GM19467 (cell line): ENCODE results near the gene PFDN2.

Experiments used
- ATAC-seq: cut with Tn5 transposase; IDR thresholded peaks from one replicate; pipeline ENCODE4 v1.9.1; 2021; ENCODE audit warnings: mild to moderate bottlenecking, moderate library complexity; ENCODE audit not compliant: unreplicated experiment

PFDN2 gene, protein sequence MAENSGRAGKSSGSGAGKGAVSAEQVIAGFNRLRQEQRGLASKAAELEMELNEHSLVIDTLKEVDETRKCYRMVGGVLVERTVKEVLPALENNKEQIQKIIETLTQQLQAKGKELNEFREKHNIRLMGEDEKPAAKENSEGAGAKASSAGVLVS

DNA sequence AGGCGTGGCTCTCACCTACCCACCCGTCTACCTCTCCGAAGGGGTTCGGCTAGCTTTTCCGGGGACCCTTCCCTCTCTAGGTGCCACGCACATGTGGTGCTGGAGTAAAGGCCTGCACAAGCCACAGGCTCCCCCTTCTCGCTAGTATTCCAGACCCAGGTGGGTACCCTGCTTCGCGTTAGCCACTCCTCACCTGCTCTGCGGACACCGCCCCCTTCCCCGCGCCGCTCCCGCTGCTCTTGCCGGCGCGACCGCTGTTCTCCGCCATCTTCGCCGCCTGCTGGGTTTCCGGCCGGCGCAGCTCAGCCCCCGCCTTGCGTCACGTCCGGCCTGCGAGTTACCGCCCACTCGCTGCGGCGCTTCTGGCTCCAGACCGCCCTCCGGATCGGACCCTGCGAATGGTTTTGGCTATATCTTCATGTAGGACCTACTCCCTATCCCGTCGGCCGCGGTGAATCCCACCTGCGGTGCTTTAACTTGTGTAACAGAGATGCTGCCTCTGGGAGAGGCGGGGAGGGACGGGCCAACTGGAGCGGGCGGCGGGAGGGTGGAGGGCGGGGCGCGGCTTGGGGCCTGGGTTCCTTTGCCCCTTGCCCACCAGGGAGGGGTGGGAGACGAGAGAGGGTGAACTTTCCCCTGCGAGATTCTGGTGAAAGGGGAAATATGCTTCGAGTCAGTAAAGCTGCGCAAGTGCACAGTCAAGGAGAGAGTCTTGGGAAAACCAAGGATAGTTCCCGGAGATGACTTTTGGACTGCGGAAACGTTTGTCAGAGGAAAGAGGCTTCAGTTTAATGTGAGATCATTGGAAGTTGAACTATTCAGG, at the start of gene PFDN2, which contains the start of gene NIT1:
Gene PFDN2, minus strand, starts transcription at position 279 of the 823 bp plus-strand sequence. Its CDS starts 11 bp downstream, at position 268.
Gene NIT1, plus strand, starts transcription at position 347 of the 823 bp plus-strand sequence. Its CDS starts 72 bp downstream, at position 419.
- ATAC-seq, result peak; percentile 76

- ATAC-seq, result no peak
Measured at GRCh38 chr1:161166669-161167548, 49.1 kb upstream of the PFDN2 start.

DNA sequence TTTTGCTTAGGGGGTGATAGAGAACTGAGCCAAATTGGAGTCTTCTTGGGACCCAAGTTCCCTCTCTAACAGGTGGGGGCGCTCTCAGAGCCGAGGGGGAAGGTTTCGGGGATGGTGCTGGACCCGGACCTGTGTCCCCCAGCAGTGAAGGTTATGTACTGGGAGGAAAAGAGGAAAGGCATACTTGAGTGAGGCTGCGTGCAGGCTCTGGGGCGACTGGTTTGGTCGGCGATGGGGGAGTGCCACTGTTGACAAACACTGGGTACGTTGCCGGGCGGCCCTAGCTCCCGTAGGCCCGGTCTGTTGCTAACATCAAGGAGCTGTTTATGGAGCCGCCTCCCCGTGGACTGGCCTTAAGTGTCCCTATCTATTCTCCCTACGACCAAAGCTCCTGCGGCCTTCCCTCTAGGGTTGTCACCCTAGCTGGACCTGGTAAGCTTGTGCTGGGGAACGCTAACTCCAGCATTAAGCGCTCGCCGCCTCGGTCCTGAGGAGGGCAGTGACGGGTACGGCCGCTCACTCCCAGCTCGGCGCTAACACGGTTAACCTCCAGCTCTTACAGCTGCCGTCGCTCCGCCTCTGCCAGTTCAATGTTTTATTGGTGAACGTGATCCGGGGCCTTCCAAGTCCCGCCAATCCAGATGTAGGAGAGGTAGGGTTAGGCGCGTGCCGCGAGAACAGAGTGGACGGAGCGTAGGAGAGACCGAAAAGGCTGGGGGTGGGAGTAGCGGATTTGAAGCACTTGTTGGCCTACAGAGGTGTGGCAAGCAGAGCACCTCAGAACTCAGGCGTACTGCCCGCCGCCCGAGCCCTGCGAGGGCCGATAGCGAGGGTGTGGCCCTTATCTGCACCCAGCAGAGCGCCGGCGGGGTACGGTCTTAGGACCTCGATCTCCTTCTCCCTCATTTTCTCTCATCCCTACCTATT, 48.2 kb upstream of the PFDN2 start, which contains the start of gene PPOX:
Gene PPOX, plus strand, starts transcription at position 685 of the 927 bp plus-strand sequence. CDS start 422 bp downstream, outside the sequence.
- ATAC-seq, result peak; percentile 92

DNA sequence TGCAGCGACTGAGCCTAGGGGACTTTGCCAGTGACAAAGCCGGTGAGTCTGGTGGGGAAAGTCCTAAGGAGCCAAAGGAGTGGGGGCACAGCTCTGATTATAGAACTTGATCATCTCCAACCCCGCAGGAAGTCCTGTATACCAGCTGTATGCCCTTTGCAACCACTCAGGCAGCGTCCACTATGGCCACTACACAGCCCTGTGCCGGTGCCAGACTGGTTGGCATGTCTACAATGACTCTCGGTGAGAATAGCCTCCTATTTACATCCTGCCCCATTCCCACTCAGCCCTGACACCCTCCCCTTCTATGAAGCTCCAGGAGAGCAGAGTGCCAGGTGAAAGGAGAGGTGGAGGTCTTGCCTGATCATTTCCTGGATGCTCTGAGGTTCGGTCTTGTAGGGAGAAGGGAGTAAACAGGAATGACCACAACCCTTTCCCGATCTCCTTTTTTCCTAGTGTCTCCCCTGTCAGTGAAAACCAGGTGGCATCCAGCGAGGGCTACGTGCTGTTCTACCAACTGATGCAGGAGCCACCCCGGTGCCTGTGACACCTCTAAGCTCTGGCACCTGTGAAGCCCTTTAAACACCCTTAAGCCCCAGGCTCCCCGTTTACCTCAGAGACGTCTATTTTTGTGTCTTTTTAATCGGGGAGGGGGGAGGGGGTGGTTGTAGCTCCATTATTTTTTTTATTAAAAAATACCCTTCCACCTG, 47.2 kb upstream of the PFDN2 start:
- no peak for ATAC-seq

DNA sequence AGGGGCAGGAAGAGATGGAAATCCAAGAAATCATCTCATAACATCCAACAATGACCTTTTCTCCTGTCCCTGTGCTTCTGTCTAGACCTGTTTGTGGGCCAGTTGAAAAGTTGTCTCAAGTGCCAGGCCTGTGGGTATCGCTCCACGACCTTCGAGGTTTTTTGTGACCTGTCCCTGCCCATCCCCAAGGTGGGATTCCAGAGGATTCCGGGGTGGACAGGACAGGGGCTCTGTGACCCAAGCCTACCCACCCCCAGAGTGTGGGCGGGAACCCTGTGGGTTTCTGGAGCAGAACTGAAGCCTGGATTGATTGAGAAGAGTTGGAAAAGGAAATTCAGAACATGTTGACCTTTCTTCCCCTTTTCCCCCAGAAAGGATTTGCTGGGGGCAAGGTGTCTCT, 46.0 kb upstream of the PFDN2 start:
- ATAC-seq, result no peak

DNA sequence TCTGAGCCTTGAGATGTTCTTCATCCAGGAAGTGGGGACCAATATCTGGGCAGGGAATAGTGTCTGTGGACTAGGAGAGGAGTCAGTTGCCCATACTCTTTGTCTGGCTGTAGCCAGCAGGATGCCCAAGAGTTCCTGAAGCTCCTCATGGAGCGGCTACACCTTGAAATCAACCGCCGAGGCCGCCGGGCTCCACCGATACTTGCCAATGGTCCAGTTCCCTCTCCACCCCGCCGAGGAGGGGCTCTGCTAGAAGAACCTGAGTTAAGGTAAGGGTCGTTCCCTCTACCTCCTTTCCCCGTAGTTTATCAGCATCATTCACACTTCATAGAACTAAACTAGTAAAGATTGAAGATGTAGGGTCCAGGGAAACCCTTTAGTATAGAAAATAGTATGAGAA, 45.0 kb upstream of the PFDN2 start:
- no peak for ATAC-seq

DNA sequence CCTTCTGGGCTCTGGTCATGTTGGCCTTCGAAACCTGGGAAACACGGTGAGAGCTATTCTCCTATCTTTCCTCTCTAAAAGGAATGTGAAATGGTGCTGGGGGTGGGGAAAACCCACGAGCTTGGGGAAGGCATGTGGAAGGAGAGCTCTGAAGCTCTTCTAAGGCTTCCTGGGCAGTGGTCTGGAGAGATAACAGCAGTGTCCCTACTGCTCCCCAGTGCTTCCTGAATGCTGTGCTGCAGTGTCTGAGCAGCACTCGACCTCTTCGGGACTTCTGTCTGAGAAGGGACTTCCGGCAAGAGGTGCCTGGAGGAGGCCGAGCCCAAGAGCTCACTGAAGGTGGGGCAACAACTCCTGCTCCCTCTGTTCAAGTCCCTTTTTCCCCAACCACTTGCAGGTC, 44.2 kb upstream of the PFDN2 start:
- no peak for ATAC-seq

DNA sequence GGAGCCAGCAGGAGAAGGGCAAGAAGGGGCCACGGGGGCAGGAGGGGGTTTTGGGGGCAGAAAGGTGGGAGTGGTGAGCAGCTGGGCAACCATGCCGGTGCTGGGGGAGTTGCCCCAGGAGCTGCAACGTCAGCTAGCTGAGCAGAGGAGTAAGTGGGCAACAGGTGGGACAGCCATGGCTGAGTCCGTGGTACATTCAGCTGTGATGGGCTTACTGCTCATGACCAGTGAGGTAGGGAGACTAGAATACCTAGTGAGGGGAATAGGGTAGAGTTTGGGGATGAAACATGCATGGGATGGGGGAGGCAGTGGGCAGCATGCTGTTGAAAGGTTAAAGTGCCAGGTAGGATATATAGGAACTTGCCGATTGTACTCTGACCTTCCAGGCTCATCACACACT, 43.8 kb upstream of the PFDN2 start:
- no peak for ATAC-seq

DNA sequence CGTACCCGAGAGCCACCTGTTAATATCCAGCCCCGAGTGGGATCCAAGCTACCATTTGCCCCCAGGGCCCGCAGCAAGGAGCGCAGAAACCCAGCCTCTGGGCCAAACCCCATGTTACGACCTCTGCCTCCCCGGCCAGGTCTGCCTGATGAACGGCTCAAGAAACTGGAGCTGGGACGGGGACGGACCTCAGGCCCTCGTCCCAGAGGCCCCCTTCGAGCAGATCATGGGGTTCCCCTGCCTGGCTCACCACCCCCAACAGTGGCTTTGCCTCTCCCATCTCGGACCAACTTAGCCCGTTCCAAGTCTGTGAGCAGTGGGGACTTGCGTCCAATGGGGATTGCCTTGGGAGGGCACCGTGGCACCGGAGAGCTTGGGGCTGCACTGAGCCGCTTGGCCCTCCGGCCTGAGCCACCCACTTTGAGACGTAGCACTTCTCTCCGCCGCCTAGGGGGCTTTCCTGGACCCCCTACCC, 42.9 kb upstream of the PFDN2 start:
- no peak for ATAC-seq

DNA sequence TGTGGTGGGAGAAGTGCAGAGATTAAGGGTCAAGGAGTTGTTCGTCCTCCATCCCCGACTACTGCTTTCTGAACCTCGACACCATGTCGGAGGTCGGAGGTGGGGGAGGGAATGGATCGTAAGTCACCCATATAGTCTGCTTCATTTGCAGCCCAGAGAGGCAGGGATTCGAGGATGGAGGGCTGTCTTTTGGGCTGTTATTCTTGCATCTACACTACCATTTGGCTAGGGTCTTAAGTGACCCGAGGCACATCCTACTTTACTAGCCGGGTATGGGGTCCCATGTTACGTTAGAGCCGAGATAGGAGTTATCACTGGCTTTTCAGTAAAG, 42.0 kb upstream of the PFDN2 start:
- ATAC-seq, result no peak

GRCh38 chr1:161159087-161159912, 41.5 kb upstream of the PFDN2 start, which contains the start of gene USP21:
USP21 (plus strand) TSS chr1:161159500; CDS start chr1:161160641, 1,141 bp downstream.
- peak; percentile 70 for ATAC-seq

DNA sequence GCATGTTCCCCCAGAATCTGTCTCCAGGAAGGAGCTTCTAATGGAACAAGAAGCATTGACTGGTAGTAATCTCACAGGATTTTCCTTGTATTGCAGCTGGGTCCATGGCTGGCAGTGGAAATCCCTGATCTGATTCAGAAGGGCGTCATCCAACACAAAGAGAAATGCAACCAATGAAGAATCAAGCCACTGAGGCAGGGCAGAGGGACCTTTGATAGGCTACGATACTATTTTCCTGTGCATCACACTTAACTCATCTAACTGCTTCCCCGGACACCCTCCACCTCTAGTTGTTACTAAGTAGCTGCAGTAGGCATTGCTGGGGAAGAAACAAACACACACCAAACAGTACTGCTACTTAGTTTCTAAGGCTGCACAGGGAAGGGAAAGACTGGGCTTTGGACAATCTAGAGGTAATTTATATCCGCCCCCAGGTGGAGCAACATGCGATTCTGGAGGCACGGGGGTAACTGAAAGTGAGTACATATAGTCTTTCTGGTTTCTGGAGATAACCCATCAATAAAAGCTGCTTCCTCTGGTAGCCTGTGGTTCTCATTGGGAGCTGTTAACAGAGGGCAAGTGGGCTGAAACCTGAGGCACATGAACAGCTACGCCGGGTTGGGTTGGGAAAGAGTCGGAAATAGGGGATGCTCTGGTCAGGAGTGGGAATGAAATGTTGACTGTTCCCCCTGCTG, 40.6 kb upstream of the PFDN2 start:
- peak; percentile 6 for ATAC-seq

GRCh38 chr1:161157867-161158266, 40.0 kb upstream of the PFDN2 start:
- ATAC-seq, result no peak

- peak; percentile 71 for ATAC-seq
Measured at GRCh38 chr1:161153682-161154337, 36.0 kb upstream of the PFDN2 start, which contains the start of gene UFC1. UFC1 (plus strand) TSS chr1:161153978; CDS start chr1:161153998, 20 bp downstream.

GRCh38 chr1:161153176-161153575, 35.3 kb upstream of the PFDN2 start:
- no peak for ATAC-seq

DNA sequence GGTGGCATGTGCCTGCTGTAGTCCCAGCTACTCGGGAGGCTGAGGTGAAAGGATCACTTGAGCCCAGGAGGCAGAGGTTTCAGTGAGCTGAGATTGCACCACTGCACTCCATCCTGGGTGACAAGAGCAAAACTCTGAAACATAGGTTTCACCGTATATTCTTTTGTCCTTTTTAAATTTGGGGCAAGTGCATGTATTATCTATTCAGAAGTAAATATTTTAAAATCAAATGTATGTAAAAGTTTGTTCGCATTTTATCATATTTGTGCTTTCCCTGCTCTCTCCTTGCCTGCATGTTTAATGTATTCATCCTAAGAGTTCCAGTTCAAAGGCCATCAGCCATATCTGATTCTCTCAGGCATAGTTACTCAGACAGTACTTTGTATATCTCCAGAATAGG, 28.0 kb upstream of the PFDN2 start:
- ATAC-seq, result no peak

- no peak for ATAC-seq
Measured at GRCh38 chr1:161140755-161141400, 23.0 kb upstream of the PFDN2 start.
